PC-9 (cell line): ENCODE measurements around the gene GAK. TPM values are rescaled to one million over a fixed set of nuclear protein-coding genes. Genes with fewer than 3 reads are reported as not detected.

Experiments used
- BruUV-seq: library from RNA; stranded (reverse); fragments of 400-500 nt; replicated peaks from 2 replicates; lab custom pipeline; 2021; lab: Mats Ljungman, UMichigan
- CTCF ChIA-PET: fragments of 300-600 bp; sonication (Branson Sonifier 250); formaldehyde crosslinking; loops from one replicate; lab custom pipeline; 2022; ENCODE audit warnings: antibody characterized with exemption; lab: Charles Lee
- POLR2A ChIA-PET: fragments of 300-600 bp; sonication (Branson Sonifier 250); formaldehyde crosslinking; loops from one replicate; lab custom pipeline; 2022; ENCODE audit warnings: antibody characterized with exemption; ENCODE audit not compliant: unreplicated experiment; lab: Charles Lee
- DNase-seq, 2 experiments: peaks; one replicate each; pipeline versions ENCODE4 v3.0.0 to v3.0.0-alpha.2; 2015 to 2022; ENCODE audit warnings: mixed read lengths in 1 of 2
- H2AFZ ChIP-seq: fragments of 200-600 bp; sonication (generic); 2 replicates; pipeline ENCODE4 v1.8.1; 2017; ENCODE audit warnings: antibody characterized with exemption
- H3F3A ChIP-seq: fragments of 200-600 bp; sonication (generic); 2 replicates; pipeline ENCODE4 v1.8.1; 2017; ENCODE audit warnings: antibody characterized with exemption, mild to moderate bottlenecking, low read depth; ENCODE audit not compliant: insufficient read depth
- H3K27ac ChIP-seq: fragments of 200-600 bp; sonication (generic); 2 replicates; pipeline ENCODE4 v1.6.1; 2016; ENCODE audit warnings: mixed run types
- H3K27me3 ChIP-seq: fragments of 200-600 bp; sonication (generic); 2 replicates; pipeline ENCODE4 v1.6.1; 2016; ENCODE audit warnings: low read depth, mixed run types; ENCODE audit not compliant: insufficient read depth
- H3K36me3 ChIP-seq: fragments of 200-600 bp; sonication (generic); 2 replicates; pipeline ENCODE4 v1.6.1; 2016; ENCODE audit warnings: low read depth, mixed run types
- H3K4me1 ChIP-seq: fragments of 200-600 bp; sonication (generic); replicated peaks from 2 replicates; pipeline ENCODE4 v1.6.1; 2016; ENCODE audit warnings: mixed run types; ENCODE audit not compliant: insufficient read depth
- H3K4me2 ChIP-seq: fragments of 200-600 bp; sonication (generic); 2 replicates; pipeline ENCODE4 v1.6.1; 2017; ENCODE audit warnings: mixed run types
- H3K4me3 ChIP-seq: fragments of 200-600 bp; sonication (generic); 2 replicates; pipeline ENCODE4 v1.6.1; 2016; ENCODE audit warnings: mixed run types
- H3K79me2 ChIP-seq: fragments of 200-600 bp; sonication (generic); 2 replicates; pipeline ENCODE4 v1.6.1; 2017; ENCODE audit warnings: low read depth, mixed run types
- H3K9me2 ChIP-seq: fragments of 200-600 bp; sonication (generic); 2 replicates; pipeline ENCODE4 v1.8.1; 2017; ENCODE audit warnings: mild to moderate bottlenecking; ENCODE audit not compliant: insufficient read depth
- H3K9me3 ChIP-seq: fragments of 200-600 bp; sonication (generic); 2 replicates; pipeline ENCODE4 v1.8.1; 2016; ENCODE audit warnings: low read depth; ENCODE audit not compliant: insufficient read depth
- H4K20me1 ChIP-seq: fragments of 200-600 bp; sonication (generic); 2 replicates; pipeline ENCODE4 v1.8.1; 2017; ENCODE audit not compliant: insufficient read depth
- EZH2 ChIP-seq: fragments of 200-600 bp; sonication (generic); IDR thresholded peaks from 2 replicates; pipeline ENCODE4 v1.8.0; 2017; ENCODE audit warnings: antibody characterized with exemption, low read depth
- intact Hi-C: fragments of 100-400 bp; cut with micrococcal nuclease; formaldehyde crosslinking; loops from one replicate; pipeline ENCODE4 v1.10.0; 2022; ENCODE audit not compliant: unreplicated experiment
- total RNA-seq: library from RNA; stranded (reverse); gene quantifications from 2 replicates; pipeline ENCODE4 v1.2.3, GENCODE V29; 2021
- TF ChIP-seq, protein P1 (sequence below): fragments of 200-600 bp; sonication (generic); conservative IDR thresholded peaks from 2 replicates; pipeline ENCODE4 v1.6.1; 2017; ENCODE audit warnings: mixed run types, antibody characterized with exemption, mild to moderate bottlenecking, moderate library complexity

GAK gene
- total RNA-seq, 1 experiment from 2014 or later: 114 TPM

DNA sequence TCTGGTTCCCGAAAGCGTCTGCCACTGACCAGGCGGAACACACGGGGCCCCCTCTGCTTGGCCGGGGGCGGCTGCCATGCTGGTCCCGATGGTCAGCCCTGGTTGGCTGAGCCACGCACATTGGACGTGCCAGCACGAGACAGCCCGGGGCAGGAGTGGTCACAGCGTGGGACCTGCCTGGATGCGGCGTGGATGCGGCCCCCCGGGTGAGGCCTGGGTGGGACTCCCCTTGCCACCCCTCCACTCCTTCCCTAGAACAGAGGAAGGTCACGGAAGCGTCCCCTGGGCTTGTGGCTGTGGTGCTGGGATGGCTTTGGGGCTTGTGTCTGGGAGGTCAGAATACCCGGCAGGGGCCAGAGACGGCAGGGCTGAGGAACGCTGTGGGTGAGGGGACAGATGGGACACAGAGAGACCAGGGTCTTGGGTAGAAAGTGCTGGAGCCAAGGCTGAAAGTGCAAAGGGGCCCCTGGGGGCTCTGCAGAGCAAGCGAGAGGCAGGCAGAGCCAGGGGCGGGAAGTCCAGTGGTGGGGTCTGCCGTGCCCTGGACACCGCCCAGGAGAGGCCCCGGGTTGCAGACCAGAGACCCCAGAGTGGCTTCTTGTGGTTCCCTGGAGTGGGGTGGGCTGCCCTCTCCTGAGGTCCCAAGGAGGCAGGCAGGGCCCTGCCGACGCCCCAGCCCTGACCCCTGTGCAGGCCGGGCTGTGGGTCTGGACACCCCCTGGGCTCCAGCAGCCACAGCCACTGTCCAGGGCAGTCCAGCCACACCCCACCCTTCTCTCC lies 97.6 kb downstream of the GAK start:
- no peaks in the 10 kb centered on the region for H3K79me2 ChIP-seq
- CTCF ChIA-PET: no interaction called here
- H3K4me2 ChIP-seq: no peak overlapping the region
- no peak overlapping the region for H3K27ac ChIP-seq
- no peak overlapping the region for H3K4me3 ChIP-seq
- no peaks in the 10 kb centered on the region for H3K9me2 ChIP-seq
- H2AFZ ChIP-seq: no peak overlapping the region
- H3K9me3 ChIP-seq: peaks cover 10% of the 10 kb centered on the region
- POLR2A ChIA-PET: interaction anchor here (0.6 kb wide), 1 partner anchor 66 kb away, joined by 3 read pairs; no protein-coding TSS in a partner anchor
- H3K4me1 ChIP-seq: no peaks in the 10 kb centered on the region
- no TSS peak for BruUV-seq
- H3K27me3 ChIP-seq: peaks cover 10% of the 10 kb centered on the region; the same call in 1 of the 2 replicates
- peaks cover 5% of the 10 kb centered on the region; the same call in 1 of the 2 replicates for H3F3A ChIP-seq
- intact Hi-C loops: loop anchor here (10.0 kb wide), 1 partner anchor 50 kb away; no protein-coding TSS in a partner anchor
- TF ChIP-seq, protein P1, sequence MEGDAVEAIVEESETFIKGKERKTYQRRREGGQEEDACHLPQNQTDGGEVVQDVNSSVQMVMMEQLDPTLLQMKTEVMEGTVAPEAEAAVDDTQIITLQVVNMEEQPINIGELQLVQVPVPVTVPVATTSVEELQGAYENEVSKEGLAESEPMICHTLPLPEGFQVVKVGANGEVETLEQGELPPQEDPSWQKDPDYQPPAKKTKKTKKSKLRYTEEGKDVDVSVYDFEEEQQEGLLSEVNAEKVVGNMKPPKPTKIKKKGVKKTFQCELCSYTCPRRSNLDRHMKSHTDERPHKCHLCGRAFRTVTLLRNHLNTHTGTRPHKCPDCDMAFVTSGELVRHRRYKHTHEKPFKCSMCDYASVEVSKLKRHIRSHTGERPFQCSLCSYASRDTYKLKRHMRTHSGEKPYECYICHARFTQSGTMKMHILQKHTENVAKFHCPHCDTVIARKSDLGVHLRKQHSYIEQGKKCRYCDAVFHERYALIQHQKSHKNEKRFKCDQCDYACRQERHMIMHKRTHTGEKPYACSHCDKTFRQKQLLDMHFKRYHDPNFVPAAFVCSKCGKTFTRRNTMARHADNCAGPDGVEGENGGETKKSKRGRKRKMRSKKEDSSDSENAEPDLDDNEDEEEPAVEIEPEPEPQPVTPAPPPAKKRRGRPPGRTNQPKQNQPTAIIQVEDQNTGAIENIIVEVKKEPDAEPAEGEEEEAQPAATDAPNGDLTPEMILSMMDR: no peak
- TF ChIP-seq EZH2: no peak
- DNase-seq: no peak
- no peaks in the 10 kb centered on the region for H4K20me1 ChIP-seq
- no peaks in the 10 kb centered on the region for H3K36me3 ChIP-seq

DNA sequence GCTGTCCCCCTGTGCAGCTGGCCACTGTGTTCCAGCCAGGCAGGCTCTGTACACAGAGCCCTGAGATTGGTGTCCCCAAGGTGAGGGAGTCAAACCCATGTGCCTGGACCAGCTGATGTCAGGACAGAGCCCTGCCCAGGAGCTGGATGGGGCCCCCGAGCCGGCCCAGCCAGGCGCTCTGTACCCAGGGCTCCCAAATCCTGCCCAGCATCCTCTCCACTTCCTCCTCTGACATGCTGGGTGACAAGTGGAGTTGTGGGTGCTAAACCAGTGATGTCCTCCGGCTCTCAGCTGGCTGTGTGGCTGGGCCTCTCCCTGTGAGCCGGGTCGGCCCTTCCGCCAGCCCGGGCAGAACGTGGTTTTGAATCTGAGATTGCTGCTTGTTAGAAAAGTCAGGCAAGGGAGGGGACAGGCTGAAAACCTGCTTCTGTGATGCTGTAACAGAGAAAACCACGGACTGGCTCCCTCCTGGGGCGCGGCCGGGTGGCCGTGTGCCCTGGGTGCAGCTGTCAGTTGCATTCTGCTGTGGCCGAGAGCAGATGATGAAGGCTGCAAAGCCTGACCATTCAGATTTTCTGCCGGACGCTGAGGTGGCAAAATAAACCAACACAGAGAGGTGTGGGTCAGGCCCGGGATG lies 98.3 kb downstream of the GAK start:
- no peaks in the 10 kb centered on the region for H3K79me2 ChIP-seq
- H3K4me3 ChIP-seq: no peak overlapping the region
- H3K36me3 ChIP-seq: no peaks in the 10 kb centered on the region
- no peak overlapping the region for H2AFZ ChIP-seq
- H3F3A ChIP-seq: peaks cover 1% of the 10 kb centered on the region; the same call in 1 of the 2 replicates
- intact Hi-C loops: loop anchor here (10.0 kb wide), 1 partner anchor 49 kb away; no protein-coding TSS in a partner anchor
- ChIA-PET POLR2A (no interaction called here), CTCF (no interaction called here)
- H3K27me3 ChIP-seq: peaks cover 10% of the 10 kb centered on the region; the same call in 1 of the 2 replicates
- no peaks in the 10 kb centered on the region for H4K20me1 ChIP-seq
- peaks cover 10% of the 10 kb centered on the region for H3K9me3 ChIP-seq
- DNase-seq: no peak
- H3K4me2 ChIP-seq: no peak overlapping the region
- no peaks in the 10 kb centered on the region for H3K4me1 ChIP-seq
- H3K9me2 ChIP-seq: no peaks in the 10 kb centered on the region
- TF ChIP-seq EZH2: no peak
- TF ChIP-seq, protein P1: no peak
- BruUV-seq: no TSS peak
- no peak overlapping the region for H3K27ac ChIP-seq

DNA sequence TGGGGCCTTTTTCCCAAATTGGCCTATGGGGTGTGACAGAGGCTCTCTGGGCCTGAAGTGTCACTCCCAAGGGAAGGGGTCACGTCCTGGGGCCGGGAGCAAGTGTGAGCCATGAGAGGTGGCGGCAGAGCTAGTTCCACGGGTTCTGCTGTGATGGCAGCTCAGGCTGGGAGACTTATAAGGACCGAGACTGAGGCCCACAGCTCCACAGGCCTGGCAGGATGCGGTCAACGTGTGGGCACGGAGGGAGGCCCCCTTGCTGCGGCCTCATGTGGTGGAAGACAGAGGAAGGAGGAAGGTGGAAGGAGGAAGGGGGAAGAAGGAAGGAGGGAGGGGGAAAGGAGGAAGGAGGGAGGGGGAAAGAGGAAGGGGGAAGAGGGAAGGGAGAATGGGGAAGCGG lies 99.0 kb downstream of the GAK start:
- H4K20me1 ChIP-seq: no peaks in the 10 kb centered on the region
- no peaks in the 10 kb centered on the region for H3K36me3 ChIP-seq
- POLR2A ChIA-PET: no interaction called here
- peaks cover 5% of the 10 kb centered on the region for H3K9me3 ChIP-seq
- H3F3A ChIP-seq: peaks cover 7% of the 10 kb centered on the region; the same call in 1 of the 2 replicates
- DNase-seq: no peak
- no peak overlapping the region for H2AFZ ChIP-seq
- H3K9me2 ChIP-seq: no peaks in the 10 kb centered on the region
- H3K4me1 ChIP-seq: no peaks in the 10 kb centered on the region
- H3K79me2 ChIP-seq: no peaks in the 10 kb centered on the region
- H3K27ac ChIP-seq: no peak overlapping the region
- no peak for TF ChIP-seq EZH2
- TF ChIP-seq, protein P1: no peak
- H3K4me3 ChIP-seq: no peak overlapping the region
- CTCF ChIA-PET: no interaction called here
- peaks cover 10% of the 10 kb centered on the region; the same call in 1 of the 2 replicates for H3K27me3 ChIP-seq
- H3K4me2 ChIP-seq: no peak overlapping the region
- BruUV-seq: no TSS peak
- intact Hi-C loops: loop anchor here (10.0 kb wide), 1 partner anchor 48 kb away; no protein-coding TSS in a partner anchor
